Stimulated activated naive B cell treated with anti-CD40 and anti-IgM and Interleukin-4, amounts not matched to agents 10 μg/mL and 1 μg/mL and 100 μg/mL, for 72 hours (primary cell): ENCODE data around the gene AFTPH.

ENCODE experiments used
- ATAC-seq, 2 donors: fragments of 150-1000 bp; cut with Tn5 transposase; replicated peaks; 2 replicates each; pipeline ENCODE4 v1.10.0; 2021; ENCODE audit warnings: moderate library complexity in 1 of 2
- DNase-seq: peaks from one replicate; pipeline ENCODE4 v3.0.0; 2021
- H3K27ac Mint-ChIP-seq: one replicate; pipeline ENCODE4 v1.8.0; 2022; ENCODE audit warnings: mild to moderate bottlenecking, mixed read lengths
- H3K27me3 Mint-ChIP-seq, 2 donors: one replicate each; pipeline ENCODE4 v1.8.0; 2022; ENCODE audit warnings: mixed read lengths in 2 of 2
- H3K36me3 Mint-ChIP-seq, 2 donors: one replicate each; pipeline ENCODE4 v1.8.0; 2022; ENCODE audit warnings: mixed read lengths in 2 of 2, mild to moderate bottlenecking in 1 of 2
- H3K4me1 Mint-ChIP-seq, 2 donors: one replicate each; pipeline ENCODE4 v1.8.0; 2022; ENCODE audit warnings: mixed read lengths in 2 of 2, mild to moderate bottlenecking in 1 of 2
- H3K4me3 Mint-ChIP-seq, 2 donors: one replicate each; pipeline ENCODE4 v1.8.0; 2022; ENCODE audit warnings: mild to moderate bottlenecking in 2 of 2, mixed read lengths in 2 of 2, moderate library complexity in 1 of 2
- H3K9me3 Mint-ChIP-seq, 2 donors: one replicate each; pipeline ENCODE4 v1.8.0; 2022; ENCODE audit warnings: mixed read lengths in 2 of 2, mild to moderate bottlenecking in 1 of 2

Gene AFTPH, protein sequence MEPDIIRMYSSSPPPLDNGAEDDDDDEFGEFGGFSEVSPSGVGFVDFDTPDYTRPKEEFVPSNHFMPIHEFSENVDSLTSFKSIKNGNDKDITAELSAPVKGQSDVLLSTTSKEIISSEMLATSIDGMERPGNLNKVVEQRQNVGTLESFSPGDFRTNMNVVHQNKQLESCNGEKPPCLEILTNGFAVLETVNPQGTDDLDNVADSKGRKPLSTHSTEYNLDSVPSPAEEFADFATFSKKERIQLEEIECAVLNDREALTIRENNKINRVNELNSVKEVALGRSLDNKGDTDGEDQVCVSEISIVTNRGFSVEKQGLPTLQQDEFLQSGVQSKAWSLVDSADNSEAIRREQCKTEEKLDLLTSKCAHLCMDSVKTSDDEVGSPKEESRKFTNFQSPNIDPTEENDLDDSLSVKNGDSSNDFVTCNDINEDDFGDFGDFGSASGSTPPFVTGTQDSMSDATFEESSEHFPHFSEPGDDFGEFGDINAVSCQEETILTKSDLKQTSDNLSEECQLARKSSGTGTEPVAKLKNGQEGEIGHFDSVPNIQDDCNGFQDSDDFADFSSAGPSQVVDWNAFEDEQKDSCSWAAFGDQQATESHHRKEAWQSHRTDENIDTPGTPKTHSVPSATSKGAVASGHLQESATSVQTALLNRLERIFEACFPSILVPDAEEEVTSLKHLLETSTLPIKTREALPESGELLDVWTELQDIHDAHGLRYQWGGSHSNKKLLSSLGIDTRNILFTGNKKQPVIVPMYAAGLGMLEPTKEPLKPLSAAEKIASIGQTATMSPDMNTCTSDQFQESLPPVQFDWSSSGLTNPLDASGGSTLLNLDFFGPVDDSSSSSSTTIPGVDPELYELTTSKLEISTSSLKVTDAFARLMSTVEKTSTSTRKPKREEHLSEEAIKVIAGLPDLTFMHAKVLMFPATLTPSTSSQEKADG

GRCh38 chr2:64523666-64524603, at the start of gene AFTPH:
TSS of gene AFTPH (plus strand) at chr2:64524328. CDS start at chr2:64551475, 27,147 bp downstream.
- peak within 1 kb of the TSS; percentile 100 for H3K27ac Mint-ChIP-seq
- H3K36me3 Mint-ChIP-seq = peaks cover 14 to 21% of the 10 kb centered on the region in 2 donors
- DNase-seq (peak; percentile 98), ATAC-seq (peak; percentile 93 to 96)
- peaks cover 13 to 36% of the 10 kb centered on the region in 2 donors for H3K4me1 Mint-ChIP-seq
- peaks cover 0 to 1% of the 10 kb centered on the region in 2 donors for H3K9me3 Mint-ChIP-seq
- H3K27me3 Mint-ChIP-seq = no peaks in the 10 kb centered on the region
- H3K4me3 Mint-ChIP-seq = peak within 1 kb of the TSS; percentile 90 to 99

- DNase-seq (no peak), ATAC-seq (peak in 1 of 2 donors; percentile 8)
- H3K36me3 Mint-ChIP-seq = no peaks in the 10 kb centered on the region
- H3K27ac Mint-ChIP-seq = no peak overlapping the region
- no peaks in the 10 kb centered on the region for H3K27me3 Mint-ChIP-seq
- peaks cover 13 to 21% of the 10 kb centered on the region in 2 donors for H3K4me1 Mint-ChIP-seq
- H3K4me3 Mint-ChIP-seq = no peak overlapping the region
- no peaks in the 10 kb centered on the region for H3K9me3 Mint-ChIP-seq
These were observed 49.5 kb upstream of the AFTPH start for GRCh38 chr2:64474636-64475035.

DNA sequence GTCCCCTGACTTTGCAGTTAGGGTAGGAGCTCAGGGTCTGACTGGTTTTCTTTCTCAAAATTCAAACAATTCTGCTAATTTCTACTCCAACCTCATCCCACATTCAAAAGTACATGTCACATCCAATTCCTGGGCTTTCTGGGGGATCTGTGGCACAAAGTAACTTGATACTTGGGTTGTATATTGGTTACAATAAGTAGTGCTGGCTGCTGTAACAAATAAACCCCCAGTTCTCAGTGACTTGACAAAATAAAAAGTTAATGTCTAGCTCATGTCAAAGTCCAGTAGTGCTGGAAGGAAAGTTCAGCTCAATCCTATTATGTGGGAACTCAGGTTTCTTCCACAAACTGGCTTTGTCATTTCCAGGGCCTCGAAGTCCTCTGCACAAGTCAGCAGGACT, 47.1 kb upstream of the AFTPH start:
- Mint-ChIP-seq H3K4me1 (peaks cover 15 to 21% of the 10 kb centered on the region in 2 donors), H3K9me3 (no peaks in the 10 kb centered on the region), H3K27ac (no peak overlapping the region), H3K4me3 (no peak overlapping the region), H3K27me3 (no peaks in the 10 kb centered on the region), H3K36me3 (no peaks in the 10 kb centered on the region)
- no peak for ATAC-seq
- DNase-seq = no peak

DNA sequence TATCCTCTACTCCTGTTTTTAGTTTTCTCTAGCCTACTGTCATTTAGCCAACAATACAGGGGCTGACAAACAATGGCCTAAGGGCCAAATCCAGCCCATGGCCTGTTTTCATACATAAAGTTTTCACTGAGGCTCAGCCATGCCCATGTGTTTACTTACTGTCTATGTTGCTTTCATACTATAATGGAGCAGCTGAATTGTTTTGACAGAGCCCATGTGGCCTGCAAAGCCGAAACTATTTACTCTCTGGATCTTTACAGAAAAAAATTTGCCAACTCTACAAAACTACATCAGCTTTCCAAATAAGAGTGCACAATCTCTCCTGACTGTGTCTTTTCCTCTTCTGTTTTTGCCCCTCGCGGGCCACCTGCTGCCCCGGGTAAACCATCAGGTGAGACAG, 46.1 kb upstream of the AFTPH start:
- Mint-ChIP-seq H3K27me3 (no peaks in the 10 kb centered on the region), H3K27ac (peak overlapping the region; percentile 31), H3K36me3 (no peaks in the 10 kb centered on the region), H3K4me3 (no peak overlapping the region), H3K4me1 (peaks cover 15 to 17% of the 10 kb centered on the region in 2 donors), H3K9me3 (no peaks in the 10 kb centered on the region)
- DNase-seq (no peak), ATAC-seq (no peak)

DNA sequence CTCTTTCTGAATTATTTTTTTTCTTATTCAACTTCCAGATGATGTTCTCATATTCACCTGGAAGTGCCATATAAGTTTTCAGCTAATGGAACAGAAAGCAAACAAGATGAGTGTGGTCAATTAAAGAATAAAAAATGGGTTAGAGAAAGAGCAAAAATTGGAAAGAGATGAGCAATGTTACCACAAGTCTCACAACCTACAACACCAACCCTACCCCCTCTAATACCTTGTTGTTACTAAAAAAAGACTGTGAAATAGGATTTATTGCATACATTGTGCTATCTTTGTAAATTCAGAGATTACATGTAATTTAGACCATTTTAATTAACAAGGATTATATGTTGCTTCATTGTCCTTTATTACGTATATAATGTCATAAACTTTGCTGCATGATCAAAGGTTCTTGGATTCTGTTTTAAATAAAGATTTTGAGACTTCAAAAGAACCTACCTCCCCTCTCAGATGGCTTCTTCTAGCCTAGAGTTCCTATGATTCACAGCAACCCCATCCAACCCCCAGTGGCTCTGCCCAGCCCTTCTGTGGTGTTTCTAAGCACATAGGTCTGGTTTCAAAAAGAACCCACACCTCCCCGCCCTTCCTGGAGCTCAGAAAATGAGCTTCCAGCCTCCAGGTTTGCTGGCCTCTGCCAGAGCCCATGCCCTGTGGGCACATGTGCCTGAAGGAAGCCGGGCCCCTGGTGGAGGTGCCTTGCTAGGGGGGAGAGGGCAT, 45.5 kb upstream of the AFTPH start:
- no peak overlapping the region for H3K27ac Mint-ChIP-seq
- no peaks in the 10 kb centered on the region for H3K36me3 Mint-ChIP-seq
- no peak overlapping the region for H3K4me3 Mint-ChIP-seq
- DNase-seq = no peak
- no peaks in the 10 kb centered on the region for H3K9me3 Mint-ChIP-seq
- H3K4me1 Mint-ChIP-seq = peaks cover 12 to 13% of the 10 kb centered on the region in 2 donors
- ATAC-seq = no peak
- no peaks in the 10 kb centered on the region for H3K27me3 Mint-ChIP-seq

- Mint-ChIP-seq H3K4me3 (no peak overlapping the region), H3K4me1 (peaks cover 4 to 5% of the 10 kb centered on the region in 2 donors), H3K36me3 (no peaks in the 10 kb centered on the region), H3K9me3 (no peaks in the 10 kb centered on the region), H3K27me3 (no peaks in the 10 kb centered on the region), H3K27ac (no peak overlapping the region)
- no peak for ATAC-seq
- DNase-seq = no peak
These were observed 44.6 kb upstream of the AFTPH start for GRCh38 chr2:64479259-64480117.

DNA sequence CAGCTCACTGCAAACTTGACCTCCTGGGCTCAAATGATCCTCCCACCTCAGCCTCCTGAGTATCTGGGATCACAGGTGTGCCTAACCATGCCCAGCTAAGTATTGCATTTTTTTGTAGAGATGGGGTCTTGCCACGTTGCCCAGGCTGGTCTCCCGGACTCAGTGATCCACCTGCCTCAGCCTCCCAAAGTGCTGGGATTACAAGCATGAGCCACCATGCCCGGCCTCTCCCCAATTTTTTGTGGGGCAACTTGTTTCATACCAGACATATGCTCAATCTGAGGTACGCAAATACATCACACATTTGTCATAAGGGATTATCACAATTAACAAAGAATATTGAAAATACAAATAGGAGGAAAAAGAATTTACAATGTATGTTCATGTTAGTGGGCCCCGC, 42.5 kb upstream of the AFTPH start:
- no peaks in the 10 kb centered on the region for H3K9me3 Mint-ChIP-seq
- DNase-seq = no peak
- no peaks in the 10 kb centered on the region for H3K36me3 Mint-ChIP-seq
- H3K4me3 Mint-ChIP-seq = no peak overlapping the region
- H3K27me3 Mint-ChIP-seq = no peaks in the 10 kb centered on the region
- H3K27ac Mint-ChIP-seq = no peak overlapping the region
- peaks cover 0 to 2% of the 10 kb centered on the region in 2 donors for H3K4me1 Mint-ChIP-seq
- ATAC-seq = no peak

- DNase-seq (no peak), ATAC-seq (no peak)
- Mint-ChIP-seq H3K9me3 (no peaks in the 10 kb centered on the region), H3K27ac (no peak overlapping the region), H3K36me3 (no peaks in the 10 kb centered on the region), H3K27me3 (no peaks in the 10 kb centered on the region), H3K4me3 (no peak overlapping the region), H3K4me1 (peaks cover 0 to 2% of the 10 kb centered on the region in 2 donors)
These were observed 41.9 kb upstream of the AFTPH start for GRCh38 chr2:64482243-64482642.

DNA sequence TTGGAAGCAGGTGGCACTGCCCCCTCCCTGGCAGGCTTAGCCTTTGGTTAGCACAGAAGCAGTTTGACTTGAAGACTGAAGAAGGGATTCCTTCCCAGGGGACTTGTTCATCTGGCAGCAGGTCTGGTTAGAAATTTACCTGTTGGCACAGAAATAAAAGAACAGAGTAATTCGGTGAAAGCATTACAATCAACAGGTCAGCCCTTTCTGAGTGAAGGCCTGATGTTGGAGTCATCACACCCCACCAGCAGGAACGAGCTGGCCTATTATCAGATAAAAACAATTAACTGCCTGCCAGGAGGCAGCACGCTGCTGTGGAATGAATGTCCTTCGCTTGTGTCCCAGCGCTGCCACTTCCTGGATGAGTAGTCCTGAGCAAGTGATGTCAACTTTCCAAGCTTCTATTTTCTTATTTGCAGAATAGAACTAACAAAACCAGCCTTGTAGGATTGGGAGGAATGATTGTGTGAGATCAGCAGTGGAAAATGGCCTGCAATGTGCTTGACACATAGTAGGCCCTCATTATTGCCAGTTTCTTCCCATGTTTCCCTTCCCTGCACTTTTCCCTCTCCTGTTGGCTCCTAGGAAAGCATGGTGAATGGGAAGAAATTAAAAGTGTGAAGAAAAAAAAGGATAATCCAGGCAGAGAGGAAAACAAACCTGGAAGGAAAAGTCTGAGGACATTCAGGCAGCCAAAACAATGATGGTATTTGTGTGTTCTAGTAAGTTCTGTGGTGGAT, 41.2 kb upstream of the AFTPH start:
- H3K27ac Mint-ChIP-seq = no peak overlapping the region
- DNase-seq (no peak), ATAC-seq (no peak)
- H3K4me1 Mint-ChIP-seq = peaks cover 0 to 2% of the 10 kb centered on the region in 2 donors
- no peak overlapping the region for H3K4me3 Mint-ChIP-seq
- H3K27me3 Mint-ChIP-seq = no peaks in the 10 kb centered on the region
- no peaks in the 10 kb centered on the region for H3K9me3 Mint-ChIP-seq
- no peaks in the 10 kb centered on the region for H3K36me3 Mint-ChIP-seq

GRCh38 chr2:64485331-64485730, 38.8 kb upstream of the AFTPH start:
- no peak for ATAC-seq
- Mint-ChIP-seq H3K27me3 (peaks cover 7 to 12% of the 10 kb centered on the region in 2 donors), H3K4me3 (no peak overlapping the region), H3K27ac (no peak overlapping the region), H3K4me1 (peaks cover 4 to 6% of the 10 kb centered on the region in 2 donors), H3K9me3 (no peaks in the 10 kb centered on the region), H3K36me3 (no peaks in the 10 kb centered on the region)
- no peak for DNase-seq

DNA sequence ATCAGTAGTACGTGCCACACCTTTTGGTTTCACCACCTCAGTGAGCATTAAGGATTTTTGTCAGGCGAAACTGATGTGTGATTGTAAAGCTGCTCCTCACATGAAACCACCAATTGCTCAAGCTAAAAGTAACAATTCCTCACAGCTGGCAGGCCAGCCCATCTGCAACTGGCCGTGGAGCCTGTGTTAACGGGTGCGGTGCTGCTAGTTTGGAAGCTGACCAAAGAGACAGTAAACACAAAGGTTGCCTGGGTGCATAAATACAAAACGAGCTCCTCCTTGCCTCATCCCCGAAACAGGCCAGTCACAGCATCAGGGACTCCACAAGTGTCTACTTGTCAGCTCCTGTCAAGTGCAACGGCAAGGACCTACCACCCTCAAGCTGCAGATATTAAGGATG, 38.2 kb upstream of the AFTPH start:
- H3K4me1 Mint-ChIP-seq = peaks cover 4 to 6% of the 10 kb centered on the region in 2 donors
- DNase-seq (no peak), ATAC-seq (no peak)
- H3K27me3 Mint-ChIP-seq = peaks cover 7 to 16% of the 10 kb centered on the region in 2 donors
- no peaks in the 10 kb centered on the region for H3K36me3 Mint-ChIP-seq
- no peaks in the 10 kb centered on the region for H3K9me3 Mint-ChIP-seq
- H3K27ac Mint-ChIP-seq = no peak overlapping the region
- H3K4me3 Mint-ChIP-seq = no peak overlapping the region
